ENCODE results near the gene TMEM233.

DNA sequence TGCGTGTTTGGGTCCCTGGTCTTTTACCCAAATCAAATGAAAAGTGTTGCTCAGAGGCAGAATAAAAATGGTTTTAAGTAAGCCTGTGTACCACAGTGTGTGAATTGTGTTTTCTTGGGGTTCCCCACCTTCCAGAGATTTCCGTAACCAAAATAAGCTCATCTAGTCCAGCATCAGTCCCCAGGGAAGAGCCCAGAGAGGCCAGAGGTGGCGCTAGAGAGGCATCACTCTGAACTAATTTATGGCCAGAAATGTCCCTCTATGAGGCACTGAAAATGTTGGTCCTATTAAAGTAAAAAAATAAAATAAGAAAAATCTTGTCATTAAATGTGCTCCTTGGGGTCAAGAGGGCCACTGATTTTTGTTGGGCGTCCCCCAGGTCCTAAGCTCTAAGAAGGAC, 49.4 kb downstream of the TMEM233 start:
- TF ChIP-seq EZH2 (IDR thresholded peaks at IDR 0.05) = no peak
- TF ChIP-seq POLR2AphosphoS5 (IDR thresholded peaks at IDR 0.05; ENCODE audit: borderline replicate concordance, low read depth, low read length) = no peak

Measured in SK-N-MC (cell line).